NCI-H1105 (cell line): Measurements from ENCODE around the gene ARHGEF2.
A peak's percentile ranks its signal among the peaks of the same experiment; 100 is the strongest.
"Not testable (repeated sequence)": the region's sequence is repeated elsewhere in the genome, so short reads cannot be mapped to it uniquely, and the experiment has no call there.

Experiments
- DNase-seq: peaks from one replicate; lab custom pipeline; 2025; lab: John Stamatoyannopoulos, UW

ARHGEF2 gene

GRCh38 chr1:155942578-155943141 lies 35.7 kb downstream of the ARHGEF2 start:
- no peak for DNase-seq

GRCh38 chr1:155941845-155942531 lies 36.4 kb downstream of the ARHGEF2 start:
- no peak for DNase-seq

DNA sequence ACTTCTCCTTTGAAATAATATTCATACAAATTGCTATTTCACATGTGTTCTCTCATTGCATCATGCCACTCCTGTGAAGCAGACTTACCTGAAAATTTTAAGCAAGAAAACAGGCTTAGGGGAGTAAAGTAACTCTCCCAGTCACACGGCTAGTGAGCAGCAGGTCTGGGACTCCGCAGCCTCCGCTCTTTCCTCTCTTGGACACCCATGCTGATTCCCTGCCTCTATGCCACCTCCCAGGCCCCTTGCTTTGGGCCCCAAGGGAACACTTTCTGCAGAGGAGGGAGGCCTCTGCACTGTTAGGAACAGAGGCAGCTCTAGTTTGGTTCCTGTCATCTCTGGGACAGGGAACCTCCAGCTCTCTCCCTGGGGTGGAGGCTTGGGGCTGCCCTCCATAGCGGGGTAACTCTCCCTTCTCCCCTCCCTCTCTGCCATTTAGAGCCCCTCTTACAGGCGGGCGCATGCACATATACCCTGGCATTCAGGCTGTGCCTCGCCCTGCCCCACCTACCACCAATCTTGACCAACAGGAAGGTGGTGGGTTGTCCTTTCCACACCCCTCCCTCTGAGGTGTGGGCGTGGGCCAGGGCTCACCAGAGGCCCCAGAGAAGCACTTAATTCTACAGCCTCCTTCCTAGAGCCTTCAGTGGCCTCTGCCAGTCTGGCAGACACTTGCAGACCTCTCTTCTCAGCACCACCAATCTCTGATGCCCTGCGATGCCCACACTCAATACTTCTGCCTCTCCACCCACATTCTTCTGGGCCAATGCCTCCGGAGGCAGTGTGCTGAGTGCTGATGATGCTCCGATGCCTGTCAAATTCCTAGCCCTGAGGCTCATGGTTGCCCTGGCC lies 37.1 kb downstream of the ARHGEF2 start, which contains the start of gene RXFP4:
Gene RXFP4 (plus strand): TSS at position 646 of the 852 bp plus-strand sequence. CDS start 72 bp downstream, at position 718.
- DNase-seq = no peak

DNA sequence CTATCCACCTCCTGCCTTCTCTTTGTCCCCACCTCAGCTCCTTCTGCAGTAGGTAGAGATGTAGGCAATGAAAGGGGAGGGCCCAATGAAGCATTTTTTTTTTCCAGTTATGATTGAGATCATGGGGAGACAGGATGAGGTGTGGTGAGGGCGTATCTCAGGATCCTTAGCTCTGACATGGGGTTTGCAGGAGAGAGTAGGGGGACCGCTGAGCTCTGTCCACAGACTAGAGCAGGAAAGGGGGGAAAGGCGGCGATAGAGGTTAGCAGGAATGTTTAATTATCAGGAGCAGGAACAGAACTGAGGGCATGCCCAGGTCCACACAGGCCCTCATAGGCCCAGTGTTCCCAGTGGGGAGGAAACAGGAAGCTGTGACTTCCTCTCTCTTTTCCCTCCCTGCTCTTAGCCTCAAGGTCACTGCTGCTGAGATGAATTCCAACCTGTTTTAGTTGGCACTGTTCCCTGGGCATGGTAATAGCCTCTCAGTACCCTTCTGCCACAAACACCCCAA lies 37.8 kb downstream of the ARHGEF2 start:
- no peak for DNase-seq

DNA sequence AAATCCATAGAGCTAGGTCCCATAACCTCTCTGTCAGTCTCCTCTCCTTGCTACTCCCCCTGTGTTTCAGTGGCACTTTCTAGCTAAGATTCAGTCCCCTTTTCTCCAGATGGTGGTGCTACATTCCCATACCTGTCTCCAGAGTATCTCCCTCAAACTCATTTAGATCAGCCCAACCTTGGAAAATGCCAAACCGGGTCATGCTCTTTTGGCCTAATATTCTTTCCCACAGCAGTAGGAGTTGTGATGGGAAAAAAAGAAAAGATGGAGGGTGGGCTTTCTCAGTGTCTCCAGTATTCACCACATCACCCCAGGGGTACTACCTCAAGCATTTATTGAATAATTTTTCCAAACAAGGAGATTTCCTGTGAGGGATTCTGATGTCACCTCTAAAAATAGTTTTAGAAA lies 40.1 kb downstream of the ARHGEF2 start:
- DNase-seq = peak; percentile 37

DNA sequence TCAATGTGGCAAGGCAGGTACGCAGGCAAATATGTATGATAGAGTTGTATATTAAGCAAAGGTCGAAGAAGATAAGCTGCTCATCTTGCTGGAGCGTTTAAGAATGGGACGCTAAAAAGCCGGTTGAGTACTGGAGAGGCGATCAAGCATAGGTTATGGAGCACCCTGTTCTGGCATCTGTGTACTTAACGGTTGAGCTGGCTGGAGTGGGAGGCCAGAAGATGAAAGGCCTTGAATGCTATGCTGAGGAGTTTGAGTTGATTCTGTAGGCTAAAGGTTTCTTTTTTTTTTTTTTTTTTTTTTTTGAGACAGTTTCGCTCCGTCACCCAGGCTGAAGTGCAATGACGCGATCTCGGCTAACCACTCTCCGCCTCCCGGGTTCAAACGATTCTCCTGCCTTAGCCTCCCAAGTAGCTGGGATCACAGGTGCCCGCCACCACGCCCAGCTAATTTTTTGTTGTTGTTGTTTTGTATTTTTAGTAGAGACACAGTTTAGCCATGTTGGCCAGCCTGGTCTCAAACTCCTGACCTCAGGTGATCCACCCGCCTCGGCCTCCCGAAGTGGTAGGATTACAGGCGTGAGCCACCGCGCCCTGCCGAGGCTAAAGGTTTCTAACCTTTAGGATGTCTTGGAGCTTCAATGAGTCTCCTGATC lies 43.3 kb downstream of the ARHGEF2 start:
- DNase-seq = no peak

GRCh38 chr1:155934097-155934935 lies 44.0 kb downstream of the ARHGEF2 start, which contains the start of gene KHDC4:
Gene KHDC4 (minus strand): TSS chr1:155934413. CDS start chr1:155934373, 40 bp downstream.
- peak; percentile 99 for DNase-seq

- DNase-seq = no peak
Measured at GRCh38 chr1:155933591-155934096, 44.7 kb downstream of the ARHGEF2 start.

DNA sequence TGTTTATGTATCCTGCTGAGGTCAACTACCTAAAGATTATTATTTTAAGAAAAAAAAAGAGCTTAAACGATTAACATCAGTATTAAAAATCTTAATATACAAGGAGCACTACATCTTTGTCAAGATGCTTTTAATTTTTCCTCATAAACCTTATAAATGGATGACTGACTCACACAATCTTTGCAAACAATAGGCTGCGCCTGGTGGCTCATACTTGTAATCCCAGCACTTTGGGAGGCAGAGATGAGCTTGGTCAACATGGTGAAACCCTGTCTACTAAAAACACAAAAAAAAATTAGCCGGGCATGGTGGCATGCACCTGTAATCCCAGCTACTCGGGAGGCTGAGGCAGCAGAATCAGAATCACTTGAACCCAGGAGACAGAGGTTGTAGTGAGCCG lies 45.9 kb downstream of the ARHGEF2 start:
- no peak for DNase-seq

- DNase-seq = no peak
Measured at GRCh38 chr1:155932081-155932480, 46.3 kb downstream of the ARHGEF2 start.

DNA sequence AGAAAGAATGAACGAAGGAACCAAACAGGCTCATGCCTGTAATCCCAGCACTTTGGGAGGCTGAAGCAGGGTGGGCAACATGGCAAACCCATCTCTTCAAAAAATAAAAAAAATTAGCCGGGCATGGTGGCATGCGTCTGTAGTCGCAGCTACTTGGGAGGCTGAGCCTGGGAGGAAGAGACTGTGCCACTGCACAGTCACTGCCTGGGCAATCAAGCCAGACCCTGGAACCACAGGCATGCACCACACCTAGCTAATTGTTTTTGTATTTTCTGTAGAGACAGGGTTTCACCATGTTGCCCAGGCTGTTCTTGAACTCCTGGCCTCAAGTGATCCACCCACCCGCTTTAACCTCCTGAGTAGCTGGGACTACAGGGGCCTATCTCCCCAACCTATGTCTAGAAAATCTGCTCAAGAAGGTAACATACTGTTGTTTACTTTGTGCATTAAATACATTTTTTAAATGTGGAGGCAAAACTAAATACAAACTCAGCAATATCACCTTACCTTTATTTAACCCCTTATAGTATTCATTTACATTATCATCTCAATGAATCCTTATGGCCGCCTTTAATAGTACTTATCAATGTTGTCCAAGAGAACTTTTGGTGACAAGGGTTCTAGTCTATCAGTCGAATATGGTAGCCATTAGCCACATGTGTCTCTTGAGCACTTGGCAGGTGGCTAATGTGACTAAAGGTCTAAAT lies 46.9 kb downstream of the ARHGEF2 start:
- no peak for DNase-seq

DNA sequence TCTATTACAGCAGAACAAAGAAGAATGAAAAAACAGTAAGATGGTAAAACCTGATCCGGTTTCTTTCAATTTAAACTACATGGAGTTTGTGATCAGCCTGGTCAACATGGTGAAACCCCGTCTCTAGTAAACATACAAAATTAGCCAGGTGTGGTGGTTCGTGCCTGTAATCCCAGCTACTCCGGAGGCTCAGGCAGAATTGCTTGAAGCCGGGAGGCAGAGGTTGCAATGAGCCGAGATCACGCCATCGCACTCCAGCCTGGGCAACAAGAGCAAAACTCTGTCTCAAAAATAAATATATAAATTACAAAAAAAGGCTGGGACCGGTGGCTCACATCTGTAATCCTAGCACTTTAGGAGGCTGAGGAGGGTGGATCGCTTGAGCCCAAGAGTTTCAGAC lies 47.6 kb downstream of the ARHGEF2 start:
- DNase-seq = not testable (repeated sequence)

DNA sequence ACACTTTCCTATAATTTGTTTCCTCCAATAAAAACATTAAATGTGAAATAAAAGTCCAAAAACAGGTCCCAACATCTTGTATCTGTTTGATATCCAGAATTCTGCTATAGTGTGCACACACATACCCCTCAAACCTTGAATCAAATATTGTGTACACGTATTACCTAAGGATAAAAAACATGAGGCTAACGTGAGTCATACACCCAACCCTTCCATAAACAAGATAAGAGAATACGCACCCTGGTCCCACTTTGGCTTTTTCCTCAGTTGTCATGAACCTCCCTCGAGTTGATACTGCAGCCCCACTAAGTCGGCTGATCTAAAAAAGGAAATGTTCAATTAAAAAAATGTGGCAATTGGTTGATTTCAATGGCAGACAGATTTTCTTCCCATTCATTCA lies 49.3 kb downstream of the ARHGEF2 start:
- DNase-seq = no peak

DNA sequence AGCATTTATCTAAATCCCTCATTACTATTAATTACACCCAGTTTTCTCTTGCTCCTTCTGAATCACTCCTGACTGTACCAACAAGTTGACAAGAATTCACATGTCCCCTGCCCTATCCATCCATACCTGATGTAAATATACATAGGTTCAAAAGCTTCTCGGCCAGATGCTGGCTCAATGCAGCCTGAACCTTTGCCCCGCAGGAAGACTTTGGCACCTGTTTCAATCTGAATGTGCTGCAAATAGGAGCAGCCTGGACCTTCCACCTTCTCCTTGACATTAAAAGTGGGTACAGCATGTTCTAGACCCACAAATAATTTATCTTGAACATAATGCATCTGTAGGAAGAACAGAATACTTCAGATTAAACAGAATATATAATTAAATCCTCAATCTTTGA lies 52.8 kb downstream of the ARHGEF2 start:
- DNase-seq = no peak

DNA sequence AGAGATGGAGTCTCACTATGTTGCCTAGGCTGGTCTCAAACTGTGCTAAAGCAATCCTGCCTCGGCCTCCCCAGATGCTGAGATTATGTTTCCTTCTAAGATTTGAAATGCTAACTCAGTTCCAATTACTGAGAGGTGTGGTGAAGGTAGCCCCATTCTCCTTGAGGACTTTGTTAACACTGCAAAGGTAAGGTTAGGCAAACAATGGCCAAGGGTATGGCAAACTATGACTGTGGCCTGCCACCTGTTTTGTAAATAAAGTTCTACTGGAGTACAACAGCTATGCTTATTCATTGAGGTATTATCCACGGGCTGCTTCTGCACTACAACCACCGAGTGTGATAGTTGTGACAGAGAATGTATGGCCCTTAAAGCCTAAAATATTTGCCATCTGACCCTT lies 57.6 kb downstream of the ARHGEF2 start:
- DNase-seq = no peak

DNA sequence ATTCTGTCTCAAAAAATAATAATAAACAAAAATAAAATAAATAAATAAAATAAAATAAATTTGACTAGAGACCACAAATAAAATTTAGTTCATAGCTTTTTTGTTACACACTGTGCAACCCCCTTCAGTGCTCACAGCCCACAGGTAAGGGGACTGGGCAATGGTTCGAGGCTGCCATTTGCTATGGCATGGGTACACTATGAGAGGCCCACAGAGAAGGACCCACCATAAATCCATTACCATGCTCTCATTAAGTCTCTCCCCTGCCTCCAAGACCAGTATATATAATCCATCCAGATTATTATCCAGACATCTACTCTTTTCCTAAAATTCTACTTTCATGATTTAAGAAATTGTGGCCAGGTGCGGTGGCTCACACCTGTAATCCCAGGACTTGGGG lies 58.5 kb downstream of the ARHGEF2 start:
- DNase-seq = no peak

GRCh38 chr1:155918660-155919059 lies 59.7 kb downstream of the ARHGEF2 start:
- DNase-seq = no peak

DNA sequence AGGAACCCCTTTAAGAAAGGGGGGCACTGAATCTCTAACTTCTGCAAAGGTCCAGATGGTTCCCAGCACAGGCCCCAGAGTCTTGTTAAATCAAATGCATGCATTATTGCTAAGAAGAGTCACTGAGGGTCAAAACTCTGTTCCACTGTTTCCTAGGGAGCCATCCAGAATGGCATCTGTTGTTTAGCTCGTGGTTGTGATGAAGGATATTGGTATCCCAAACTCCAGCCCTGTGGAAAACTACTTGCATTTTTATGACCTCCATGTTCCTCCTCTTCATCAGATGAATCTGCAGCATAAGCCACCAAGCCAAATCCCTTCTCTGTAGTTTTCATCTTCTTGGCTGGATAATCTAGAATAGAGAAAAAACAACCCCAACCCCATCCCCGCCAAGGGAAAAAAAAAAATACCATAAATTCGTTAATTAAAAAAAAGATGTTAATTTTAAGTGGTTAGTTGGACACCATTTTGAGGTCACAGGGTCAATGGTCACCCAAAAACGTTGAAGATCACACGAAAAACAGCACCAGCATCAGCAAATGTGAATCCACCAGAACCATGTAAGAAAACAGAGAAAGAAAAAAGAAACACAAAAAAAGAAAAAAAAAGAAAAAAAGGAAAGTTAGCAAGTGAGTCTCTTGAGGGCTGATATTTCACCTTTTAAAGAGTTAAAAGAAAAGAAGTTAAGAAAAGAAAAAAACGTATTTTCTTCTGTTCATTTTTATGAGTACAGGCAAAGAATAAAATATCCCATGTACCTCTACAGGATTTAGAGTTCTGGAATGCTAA lies 64.2 kb downstream of the ARHGEF2 start:
- no peak for DNase-seq

DNA sequence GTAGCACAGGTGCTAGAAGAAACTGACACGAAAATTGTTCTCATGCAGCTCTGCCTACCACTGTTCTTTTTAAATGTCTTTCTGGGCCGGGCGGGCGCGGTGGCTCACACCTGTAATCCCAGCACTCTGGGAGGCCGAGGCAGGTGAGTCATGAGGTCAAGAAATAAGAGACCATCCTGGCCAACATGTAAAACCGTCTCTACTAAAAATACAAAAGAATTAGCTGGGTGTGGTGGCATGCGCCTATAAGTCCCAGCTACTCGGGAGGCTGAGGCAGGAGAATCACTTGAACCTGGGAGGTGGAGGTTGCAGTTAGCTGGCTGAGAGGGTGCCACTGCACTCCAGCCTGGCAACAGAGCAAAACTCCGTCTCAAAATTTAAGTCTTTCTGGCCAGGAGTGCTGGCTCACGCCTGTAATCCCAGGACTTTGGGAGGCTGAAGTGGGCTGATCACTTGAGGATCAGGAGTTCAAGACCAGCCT lies 66.3 kb downstream of the ARHGEF2 start:
- DNase-seq = no peak
